AG04450 (cell line): ENCODE measurements around the gene IFITM1. TPM values are rescaled to one million over a fixed set of nuclear protein-coding genes. Genes with fewer than 3 reads are reported as not detected.
"Not testable (repeated sequence)": the region's sequence is repeated elsewhere in the genome, so short reads cannot be mapped to it uniquely, and the experiment has no call there.

Experiments used
- CTCF ChIA-PET: fragments of 300-600, 350-600 bp; formaldehyde crosslinking; extraction: SDS; loops from one replicate; lab custom pipeline; 2022; ENCODE audit warnings: antibody characterized with exemption, inconsistent platforms; lab: Charles Lee
- POLR2A ChIA-PET: fragments of 350-600 bp; formaldehyde crosslinking; extraction: SDS; loops from one replicate; lab custom pipeline; 2021; ENCODE audit warnings: antibody characterized with exemption, inconsistent platforms; lab: Yijun Ruan, JAX
- DNase-seq: peaks from one replicate; pipeline ENCODE4 v3.0.0-alpha.2; 2011; ENCODE audit warnings: low read depth, low spot score
- H3K27ac ChIP-seq: one replicate; pipeline ENCODE4 v1.5.1; 2012; ENCODE audit warnings: low read depth, low read length, control low read depth
- H3K27me3 ChIP-seq: one replicate; pipeline ENCODE4 v1.6.0; 2012; ENCODE audit warnings: low read length; ENCODE audit not compliant: control insufficient read depth, insufficient read depth
- H3K4me3 ChIP-seq: 2 replicates; pipeline ENCODE4 v1.5.1; 2011; ENCODE audit warnings: mild to moderate bottlenecking, low read depth, low read length, control low read depth
- H3K9me3 ChIP-seq: 2 replicates; pipeline ENCODE4 v1.5.1; 2012; ENCODE audit warnings: low read length; ENCODE audit not compliant: control insufficient read depth, insufficient read depth
- CTCF ChIP-seq: IDR thresholded peaks from 2 replicates; pipeline ENCODE4 v1.5.1; 2011; ENCODE audit warnings: low read depth, low read length, control low read depth, inconsistent platforms
- polyA plus RNA-seq: library from polyadenylated mRNA; depleted of rRNA; stranded (reverse); fragments of >200 nt; gene quantifications from 2 replicates; pipeline ENCODE4 v1.2.3, GENCODE V29; 2011

Gene IFITM1
- polyA plus RNA-seq, 1 experiment = 62.1 TPM

- DNase-seq = no peak
- no peaks in the 10 kb centered on the region for H3K27me3 ChIP-seq
- no peak overlapping the region for H3K27ac ChIP-seq
- no peak for TF ChIP-seq CTCF
- no peaks in the 10 kb centered on the region for H3K9me3 ChIP-seq
- no peak overlapping the region for H3K4me3 ChIP-seq
- POLR2A ChIA-PET = interaction anchor here (1.0 kb wide), 1 partner anchor 32 kb away, joined by 4 read pairs; no protein-coding TSS in a partner anchor
- CTCF ChIA-PET = no interaction called here
These were observed 10.3 kb downstream of the IFITM1 start for GRCh38 chr11:324156-324555.

GRCh38 chr11:324593-325517 is 11.0 kb downstream of the IFITM1 start:
- H3K27me3 ChIP-seq, H3K4me3 ChIP-seq, H3K9me3 ChIP-seq, DNase-seq, CTCF ChIA-PET: not testable (repeated sequence)
- POLR2A ChIA-PET = interaction anchor here (1.0 kb wide), 1 partner anchor 31 kb away, joined by 4 read pairs; no protein-coding TSS in a partner anchor
- peak overlapping the region; percentile 21 for H3K27ac ChIP-seq

- Histone ChIP-seq H3K9me3 (no peaks in the 10 kb centered on the region; the same call in 1 of the 2 replicates), H3K27ac (no peak overlapping the region), H3K27me3 (no peaks in the 10 kb centered on the region), H3K4me3 (no peak overlapping the region)
- ChIA-PET CTCF (no interaction called here), POLR2A (no interaction called here)
- no peak for TF ChIP-seq CTCF
- DNase-seq = no peak
These were observed 12.2 kb downstream of the IFITM1 start for GRCh38 chr11:325796-326591.

GRCh38 chr11:326592-326841 is 12.7 kb downstream of the IFITM1 start:
- no peak for DNase-seq
- TF ChIP-seq CTCF = no peak
- ChIA-PET POLR2A (no interaction called here), CTCF (no interaction called here)
- Histone ChIP-seq H3K9me3 (peaks cover under 1% of the 10 kb centered on the region; the same call in 1 of the 2 replicates), H3K27ac (no peak overlapping the region), H3K4me3 (no peak overlapping the region), H3K27me3 (no peaks in the 10 kb centered on the region)

- CTCF ChIA-PET = interaction anchor here (0.6 kb wide), 1 partner anchor 13 kb away, joined by 3 read pairs; no protein-coding TSS in a partner anchor
- DNase-seq = no peak
- Histone ChIP-seq H3K4me3 (no peak overlapping the region), H3K27ac (no peak overlapping the region), H3K27me3 (no peaks in the 10 kb centered on the region), H3K9me3 (peaks cover 5% of the 10 kb centered on the region)
- POLR2A ChIA-PET = no interaction called here
- no peak for TF ChIP-seq CTCF
These were observed 13.2 kb downstream of the IFITM1 start for GRCh38 chr11:326842-327580.
